PC-9 (cell line): ENCODE data around the gene B4GALT1. TPM values are rescaled to one million over a fixed set of nuclear protein-coding genes. Genes with fewer than 3 reads are reported as not detected.

ENCODE experiments used
- BruUV-seq: library from RNA; stranded (reverse); fragments of 400-500 nt; replicated peaks from 2 replicates; lab custom pipeline; 2021; lab: Mats Ljungman, UMichigan
- CTCF ChIA-PET: fragments of 300-600 bp; sonication (Branson Sonifier 250); formaldehyde crosslinking; loops from one replicate; lab custom pipeline; 2022; ENCODE audit warnings: antibody characterized with exemption; lab: Charles Lee
- POLR2A ChIA-PET: fragments of 300-600 bp; sonication (Branson Sonifier 250); formaldehyde crosslinking; loops from one replicate; lab custom pipeline; 2022; ENCODE audit warnings: antibody characterized with exemption; ENCODE audit not compliant: unreplicated experiment; lab: Charles Lee
- DNase-seq, 2 experiments: peaks; one replicate each; pipeline versions ENCODE4 v3.0.0 to v3.0.0-alpha.2; 2015 to 2022; ENCODE audit warnings: mixed read lengths in 1 of 2
- H2AFZ ChIP-seq: fragments of 200-600 bp; sonication (generic); 2 replicates; pipeline ENCODE4 v1.8.1; 2017; ENCODE audit warnings: antibody characterized with exemption
- H3F3A ChIP-seq: fragments of 200-600 bp; sonication (generic); 2 replicates; pipeline ENCODE4 v1.8.1; 2017; ENCODE audit warnings: antibody characterized with exemption, mild to moderate bottlenecking, low read depth; ENCODE audit not compliant: insufficient read depth
- H3K27ac ChIP-seq: fragments of 200-600 bp; sonication (generic); 2 replicates; pipeline ENCODE4 v1.6.1; 2016; ENCODE audit warnings: mixed run types
- H3K27me3 ChIP-seq: fragments of 200-600 bp; sonication (generic); 2 replicates; pipeline ENCODE4 v1.6.1; 2016; ENCODE audit warnings: low read depth, mixed run types; ENCODE audit not compliant: insufficient read depth
- H3K36me3 ChIP-seq: fragments of 200-600 bp; sonication (generic); 2 replicates; pipeline ENCODE4 v1.6.1; 2016; ENCODE audit warnings: low read depth, mixed run types
- H3K4me1 ChIP-seq: fragments of 200-600 bp; sonication (generic); replicated peaks from 2 replicates; pipeline ENCODE4 v1.6.1; 2016; ENCODE audit warnings: mixed run types; ENCODE audit not compliant: insufficient read depth
- H3K4me2 ChIP-seq: fragments of 200-600 bp; sonication (generic); 2 replicates; pipeline ENCODE4 v1.6.1; 2017; ENCODE audit warnings: mixed run types
- H3K4me3 ChIP-seq: fragments of 200-600 bp; sonication (generic); 2 replicates; pipeline ENCODE4 v1.6.1; 2016; ENCODE audit warnings: mixed run types
- H3K79me2 ChIP-seq: fragments of 200-600 bp; sonication (generic); 2 replicates; pipeline ENCODE4 v1.6.1; 2017; ENCODE audit warnings: low read depth, mixed run types
- H3K9me2 ChIP-seq: fragments of 200-600 bp; sonication (generic); 2 replicates; pipeline ENCODE4 v1.8.1; 2017; ENCODE audit warnings: mild to moderate bottlenecking; ENCODE audit not compliant: insufficient read depth
- H3K9me3 ChIP-seq: fragments of 200-600 bp; sonication (generic); 2 replicates; pipeline ENCODE4 v1.8.1; 2016; ENCODE audit warnings: low read depth; ENCODE audit not compliant: insufficient read depth
- H4K20me1 ChIP-seq: fragments of 200-600 bp; sonication (generic); 2 replicates; pipeline ENCODE4 v1.8.1; 2017; ENCODE audit not compliant: insufficient read depth
- EZH2 ChIP-seq: fragments of 200-600 bp; sonication (generic); IDR thresholded peaks from 2 replicates; pipeline ENCODE4 v1.8.0; 2017; ENCODE audit warnings: antibody characterized with exemption, low read depth
- intact Hi-C: fragments of 100-400 bp; cut with micrococcal nuclease; formaldehyde crosslinking; loops from one replicate; pipeline ENCODE4 v1.10.0; 2022; ENCODE audit not compliant: unreplicated experiment
- total RNA-seq: library from RNA; stranded (reverse); gene quantifications from 2 replicates; pipeline ENCODE4 v1.2.3, GENCODE V29; 2021
- TF ChIP-seq, protein P1 (sequence below): fragments of 200-600 bp; sonication (generic); conservative IDR thresholded peaks from 2 replicates; pipeline ENCODE4 v1.6.1; 2017; ENCODE audit warnings: mixed run types, antibody characterized with exemption, mild to moderate bottlenecking, moderate library complexity

The B4GALT1 gene
- total RNA-seq, 1 experiment from 2014 or later, result 87.2 TPM

DNA sequence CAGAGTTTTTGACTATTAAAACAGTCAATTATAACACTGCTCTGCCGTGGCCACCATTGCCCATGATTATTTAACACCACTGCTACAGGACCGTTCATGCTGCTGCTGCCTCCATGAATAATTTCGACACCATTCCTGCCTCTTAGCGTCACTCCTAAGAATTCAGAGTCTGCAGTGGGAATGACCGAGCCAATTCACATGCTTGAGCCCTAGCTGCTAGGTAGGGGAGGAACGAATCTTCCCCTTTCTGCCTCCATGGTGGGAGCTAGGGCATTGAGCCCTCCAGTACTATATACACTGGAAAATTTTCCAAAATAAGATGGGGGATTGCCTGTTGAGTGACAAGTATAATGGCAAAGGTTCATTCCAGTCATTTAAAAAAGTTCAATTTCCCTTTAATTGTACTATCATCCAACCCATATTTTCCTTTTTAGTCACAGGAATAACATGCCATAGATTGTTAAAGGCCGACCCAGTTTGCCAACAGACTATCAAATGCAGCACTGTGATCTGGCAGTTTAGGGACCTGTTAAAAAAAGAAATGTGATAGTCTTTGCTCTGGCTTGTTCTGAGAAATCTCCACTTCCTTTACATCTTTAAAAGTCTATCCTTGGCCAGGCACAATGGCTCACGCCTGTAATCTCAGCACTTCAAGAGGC lies 13.5 kb upstream of the B4GALT1 start:
- Histone ChIP-seq H4K20me1 (no peaks in the 10 kb centered on the region), H3K9me3 (no peaks in the 10 kb centered on the region), H3K27ac (no peak overlapping the region), H3K9me2 (no peaks in the 10 kb centered on the region), H3K27me3 (no peaks in the 10 kb centered on the region), H3K4me1 (peaks cover 15% of the 10 kb centered on the region), H2AFZ (no peak overlapping the region), H3K36me3 (no peaks in the 10 kb centered on the region), H3K4me2 (no peak overlapping the region), H3K4me3 (no peak overlapping the region), H3F3A (no peaks in the 10 kb centered on the region), H3K79me2 (no peaks in the 10 kb centered on the region)
- CTCF ChIA-PET, result no interaction called here
- BruUV-seq, result no TSS peak
- no peak for TF ChIP-seq EZH2
- TF ChIP-seq, protein P1, sequence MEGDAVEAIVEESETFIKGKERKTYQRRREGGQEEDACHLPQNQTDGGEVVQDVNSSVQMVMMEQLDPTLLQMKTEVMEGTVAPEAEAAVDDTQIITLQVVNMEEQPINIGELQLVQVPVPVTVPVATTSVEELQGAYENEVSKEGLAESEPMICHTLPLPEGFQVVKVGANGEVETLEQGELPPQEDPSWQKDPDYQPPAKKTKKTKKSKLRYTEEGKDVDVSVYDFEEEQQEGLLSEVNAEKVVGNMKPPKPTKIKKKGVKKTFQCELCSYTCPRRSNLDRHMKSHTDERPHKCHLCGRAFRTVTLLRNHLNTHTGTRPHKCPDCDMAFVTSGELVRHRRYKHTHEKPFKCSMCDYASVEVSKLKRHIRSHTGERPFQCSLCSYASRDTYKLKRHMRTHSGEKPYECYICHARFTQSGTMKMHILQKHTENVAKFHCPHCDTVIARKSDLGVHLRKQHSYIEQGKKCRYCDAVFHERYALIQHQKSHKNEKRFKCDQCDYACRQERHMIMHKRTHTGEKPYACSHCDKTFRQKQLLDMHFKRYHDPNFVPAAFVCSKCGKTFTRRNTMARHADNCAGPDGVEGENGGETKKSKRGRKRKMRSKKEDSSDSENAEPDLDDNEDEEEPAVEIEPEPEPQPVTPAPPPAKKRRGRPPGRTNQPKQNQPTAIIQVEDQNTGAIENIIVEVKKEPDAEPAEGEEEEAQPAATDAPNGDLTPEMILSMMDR, result no peak
- intact Hi-C loops, result no loop called here
- POLR2A ChIA-PET, result no interaction called here
- DNase-seq, result no peak

DNA sequence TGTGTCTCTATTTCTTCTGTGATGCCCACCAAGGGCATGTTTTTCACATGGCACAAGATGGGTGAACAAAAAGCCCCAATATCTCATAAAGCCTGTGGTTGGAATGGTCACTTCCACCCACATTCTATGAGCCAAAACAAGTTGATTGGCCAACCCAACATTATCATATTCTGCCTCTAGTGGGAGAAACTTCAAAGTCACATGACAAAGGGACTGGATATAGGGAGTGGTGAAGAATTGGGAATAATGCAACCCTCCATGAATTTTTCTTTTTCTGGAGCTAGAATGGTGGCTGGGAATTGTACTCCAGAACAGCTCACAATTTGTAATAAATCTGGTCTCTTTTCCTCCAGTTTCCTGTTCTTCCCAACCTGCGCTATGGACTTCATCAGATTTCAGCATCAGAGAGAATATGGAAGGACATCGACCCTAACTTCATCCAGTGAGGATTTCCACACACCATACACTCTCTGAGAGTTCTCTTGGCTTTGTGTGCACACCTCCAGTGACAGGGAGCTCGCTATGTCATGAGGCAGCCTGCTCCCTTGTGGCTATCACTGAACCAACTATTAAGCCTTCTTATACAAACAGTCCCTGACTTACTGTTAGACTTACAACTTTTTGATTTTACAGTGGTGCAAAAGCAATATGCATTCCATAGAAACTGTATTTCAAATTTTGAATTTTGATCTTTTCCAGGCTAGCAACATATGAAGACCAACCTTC lies 12.0 kb upstream of the B4GALT1 start:
- CTCF ChIA-PET, result no interaction called here
- no peaks in the 10 kb centered on the region for H3K27me3 ChIP-seq
- TF ChIP-seq EZH2, result no peak
- TF ChIP-seq, protein P1, result no peak
- no TSS peak for BruUV-seq
- no peak overlapping the region for H3K4me3 ChIP-seq
- no peaks in the 10 kb centered on the region for H3K79me2 ChIP-seq
- intact Hi-C loops, result no loop called here
- no peak for DNase-seq
- H4K20me1 ChIP-seq, result no peaks in the 10 kb centered on the region
- H2AFZ ChIP-seq, result no peak overlapping the region
- H3K4me2 ChIP-seq, result no peak overlapping the region
- H3K36me3 ChIP-seq, result no peaks in the 10 kb centered on the region
- POLR2A ChIA-PET, result interaction anchor here (0.5 kb wide), 1 partner anchor 22 kb away, joined by 3 read pairs; no protein-coding TSS in a partner anchor
- no peak overlapping the region for H3K27ac ChIP-seq
- no peaks in the 10 kb centered on the region for H3K4me1 ChIP-seq
- no peaks in the 10 kb centered on the region for H3K9me2 ChIP-seq
- no peaks in the 10 kb centered on the region for H3K9me3 ChIP-seq
- no peaks in the 10 kb centered on the region for H3F3A ChIP-seq

DNA sequence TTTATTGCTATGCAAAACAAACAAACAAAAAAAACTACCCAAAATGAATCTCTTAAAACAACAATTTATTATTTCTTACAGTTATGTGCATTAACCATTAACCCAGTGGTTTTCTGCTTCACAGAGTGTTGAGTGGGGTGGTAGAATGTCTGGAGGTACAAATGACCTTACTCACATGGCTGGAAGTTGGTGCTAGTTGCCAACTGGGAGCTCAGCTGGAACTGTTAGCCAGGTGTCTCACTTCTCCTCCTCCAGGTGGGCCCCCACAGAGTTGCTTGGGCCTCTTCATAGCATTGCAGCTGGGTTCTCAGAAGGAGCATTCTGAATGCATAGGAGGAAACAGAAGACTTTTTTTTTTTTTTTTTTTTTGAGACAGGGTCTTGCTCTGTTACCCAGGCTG lies 10.5 kb upstream of the B4GALT1 start:
- H4K20me1 ChIP-seq, result no peaks in the 10 kb centered on the region
- H2AFZ ChIP-seq, result no peak overlapping the region
- H3K79me2 ChIP-seq, result no peaks in the 10 kb centered on the region
- H3K9me3 ChIP-seq, result no peaks in the 10 kb centered on the region
- no peaks in the 10 kb centered on the region for H3K27me3 ChIP-seq
- no peak overlapping the region for H3K4me3 ChIP-seq
- no peak for DNase-seq
- intact Hi-C loops, result no loop called here
- POLR2A ChIA-PET, result no interaction called here
- peaks cover 7% of the 10 kb centered on the region for H3F3A ChIP-seq
- BruUV-seq, result no TSS peak
- H3K27ac ChIP-seq, result no peak overlapping the region
- no peak overlapping the region for H3K4me2 ChIP-seq
- TF ChIP-seq, protein P1, result no peak
- TF ChIP-seq EZH2, result no peak
- peaks cover 6% of the 10 kb centered on the region for H3K4me1 ChIP-seq
- no peaks in the 10 kb centered on the region for H3K9me2 ChIP-seq
- CTCF ChIA-PET, result no interaction called here
- H3K36me3 ChIP-seq, result no peaks in the 10 kb centered on the region
